HG03378 (cell line): Measurements from ENCODE around the gene HIVEP3.
"Not testable (repeated sequence)": the region's sequence is repeated elsewhere in the genome, so short reads cannot be mapped to it uniquely, and the experiment has no call there.

Experiments
- ATAC-seq: cut with Tn5 transposase; IDR thresholded peaks from one replicate; pipeline ENCODE4 v1.9.1; 2021; ENCODE audit warnings: mild to moderate bottlenecking, moderate library complexity; ENCODE audit not compliant: unreplicated experiment

HIVEP3 gene

GRCh38 chr1:41921271-41921670, 2.5 kb upstream of the HIVEP3 start:
- not testable (repeated sequence) for ATAC-seq

- no peak for ATAC-seq
These were observed 1.9 kb upstream of the HIVEP3 start for GRCh38 chr1:41920658-41921057.

- ATAC-seq = no peak
These were observed 1.2 kb upstream of the HIVEP3 start for GRCh38 chr1:41919764-41920397.

DNA sequence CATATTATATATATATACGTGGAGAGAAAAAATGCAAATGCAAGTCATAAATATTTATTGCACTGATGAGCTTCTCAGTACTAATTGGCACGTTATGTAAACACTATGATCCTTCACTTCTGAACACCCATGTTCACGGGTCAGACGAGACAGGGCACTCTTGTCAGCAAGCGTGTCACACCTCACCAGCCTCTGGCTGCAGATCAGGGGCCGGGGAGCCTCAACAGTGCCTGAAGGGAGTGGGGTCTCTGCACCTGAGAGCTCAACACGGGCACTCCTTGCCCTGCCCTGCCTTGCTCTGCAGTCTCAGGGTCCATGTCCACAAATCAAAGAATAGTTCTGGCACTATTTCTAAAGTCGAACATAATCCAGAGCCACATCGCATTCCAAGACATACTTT, 409 bp upstream of the HIVEP3 start:
- ATAC-seq = no peak

DNA sequence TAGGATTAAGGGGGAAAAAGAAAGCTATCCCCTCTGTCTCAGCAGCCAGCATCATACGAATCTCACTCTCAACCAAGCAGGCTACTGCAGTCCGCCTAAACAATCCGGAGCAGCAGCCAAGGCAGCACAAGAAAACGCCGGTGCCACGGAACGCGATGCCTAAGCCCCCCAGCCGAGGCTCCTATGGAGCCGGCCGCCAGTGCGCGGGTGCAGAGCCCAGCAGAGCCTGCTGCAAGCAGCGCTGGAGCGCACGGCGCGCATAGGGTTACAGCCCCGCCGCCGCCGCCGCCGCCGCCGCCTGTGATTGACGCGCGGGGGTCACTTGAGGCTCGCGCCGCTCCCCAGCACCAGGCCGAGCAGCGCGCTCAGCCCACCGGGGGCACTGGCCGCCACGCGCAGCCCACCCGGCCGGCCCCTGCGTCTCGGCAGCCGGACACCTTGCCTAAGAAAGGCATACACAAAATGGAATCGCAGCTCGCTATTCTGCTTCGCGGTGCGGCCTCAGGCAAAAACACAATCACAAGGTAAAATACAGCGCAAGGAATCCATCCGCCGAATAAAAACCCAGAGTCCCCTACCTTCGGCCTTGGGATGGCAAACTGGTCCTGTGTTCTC, 780 bp downstream of the HIVEP3 start:
- no peak for ATAC-seq

DNA sequence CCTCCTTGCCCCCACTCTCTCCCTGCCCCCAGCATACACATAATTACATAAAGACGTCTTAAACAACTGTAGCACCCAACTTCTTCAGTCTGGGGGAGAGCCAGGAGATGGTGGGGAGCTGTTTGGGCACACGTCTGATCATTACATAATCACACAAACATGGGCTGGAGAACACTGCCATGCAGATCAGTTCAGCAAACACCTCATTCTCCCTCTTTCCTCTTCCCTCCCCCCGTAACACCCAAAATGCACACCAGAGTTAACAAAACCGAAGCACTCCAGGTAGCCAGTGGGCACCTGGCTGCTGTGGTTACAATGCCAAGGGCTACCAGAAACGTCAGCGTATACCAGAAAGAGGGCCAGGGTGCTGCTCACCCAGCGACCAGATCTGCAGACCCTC, 1.6 kb downstream of the HIVEP3 start:
- no peak for ATAC-seq

- no peak for ATAC-seq
These were observed 2.7 kb downstream of the HIVEP3 start for GRCh38 chr1:41915786-41916571.

GRCh38 chr1:41914516-41914915, 4.2 kb downstream of the HIVEP3 start:
- ATAC-seq = no peak

- ATAC-seq = no peak
These were observed 5.7 kb downstream of the HIVEP3 start for GRCh38 chr1:41913014-41913413.

GRCh38 chr1:41908288-41908895, 10.3 kb downstream of the HIVEP3 start:
- no peak for ATAC-seq

GRCh38 chr1:41907446-41907845, 11.3 kb downstream of the HIVEP3 start:
- no peak for ATAC-seq

DNA sequence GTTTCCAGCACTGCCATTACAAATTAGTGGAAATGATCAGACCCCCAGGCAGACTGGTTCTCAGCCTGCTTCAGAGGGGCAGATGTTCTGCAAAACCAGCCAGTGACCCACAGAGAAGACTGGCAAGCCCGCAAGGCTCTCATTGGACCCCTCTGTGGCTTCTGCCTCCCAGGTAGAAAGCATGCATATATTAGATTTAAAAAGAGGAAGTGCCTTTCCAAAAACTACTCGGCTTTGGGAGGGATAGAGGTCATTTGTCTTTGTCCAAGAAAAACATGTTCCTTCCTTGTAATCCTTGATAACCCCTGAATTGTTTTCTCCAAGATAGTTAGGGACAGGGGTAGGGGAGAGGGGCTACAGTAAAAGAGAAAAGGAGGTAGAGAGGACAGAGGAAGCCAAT, 11.8 kb downstream of the HIVEP3 start:
- no peak for ATAC-seq

GRCh38 chr1:41905093-41905675, 13.5 kb downstream of the HIVEP3 start:
- no peak for ATAC-seq

GRCh38 chr1:41902664-41903063, 16.1 kb downstream of the HIVEP3 start:
- ATAC-seq = no peak

DNA sequence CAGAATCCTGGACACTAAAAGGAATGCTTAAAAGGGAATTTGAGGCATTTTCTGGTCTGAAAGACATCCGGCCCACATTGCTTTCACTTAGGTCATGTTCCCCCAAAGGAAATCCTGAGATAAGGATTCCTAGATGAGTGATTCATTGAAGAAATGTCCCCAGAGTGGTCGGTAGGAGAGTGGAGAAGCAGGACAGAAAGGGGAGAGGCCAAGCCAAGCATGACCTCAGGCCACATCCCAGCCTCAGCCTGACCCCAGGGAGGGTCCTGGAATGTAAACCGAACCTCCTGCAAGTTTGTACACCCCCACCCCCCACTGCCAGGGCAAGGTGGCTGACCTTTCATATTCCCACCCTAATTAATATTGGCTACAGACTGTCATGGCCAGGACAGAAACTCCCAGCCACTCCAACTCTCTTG, 16.6 kb downstream of the HIVEP3 start:
- ATAC-seq = no peak

GRCh38 chr1:41901551-41901950, 17.2 kb downstream of the HIVEP3 start:
- no peak for ATAC-seq

GRCh38 chr1:41900603-41901444, 17.9 kb downstream of the HIVEP3 start:
- no peak for ATAC-seq

DNA sequence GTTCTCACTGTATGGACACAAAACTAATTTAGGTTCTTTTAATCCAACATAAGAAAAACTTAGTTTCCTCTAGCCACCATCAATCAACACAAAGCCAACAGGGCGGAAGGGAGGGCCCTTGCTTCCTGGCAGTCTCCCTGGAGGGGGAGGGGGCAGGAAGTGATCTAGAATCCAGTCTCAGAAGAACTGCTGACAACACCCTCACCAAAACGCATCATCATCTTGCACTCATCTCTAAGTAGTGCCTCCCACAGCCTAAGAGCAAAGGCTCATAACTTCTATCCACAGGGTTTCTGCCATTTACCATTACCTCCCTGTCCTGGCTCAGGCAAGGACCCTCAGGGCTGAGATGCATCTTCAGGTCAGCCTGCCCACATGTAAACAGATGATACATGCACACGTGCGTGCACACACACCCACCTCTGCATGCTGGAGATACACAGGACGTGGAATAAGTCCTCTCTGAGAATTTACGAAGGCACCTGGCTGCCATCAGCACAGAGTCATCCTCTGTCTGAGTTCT, 20.5 kb downstream of the HIVEP3 start:
- no peak for ATAC-seq

- ATAC-seq = no peak
These were observed 23.2 kb downstream of the HIVEP3 start for GRCh38 chr1:41895552-41895951.

- no peak for ATAC-seq
These were observed 23.8 kb downstream of the HIVEP3 start for GRCh38 chr1:41894808-41895483.
